ENCODE results near the gene PCA3.
"Not testable (repeated sequence)": the region's sequence is repeated elsewhere in the genome, so short reads cannot be mapped to it uniquely, and the experiment has no call there.

The PCA3 gene

DNA sequence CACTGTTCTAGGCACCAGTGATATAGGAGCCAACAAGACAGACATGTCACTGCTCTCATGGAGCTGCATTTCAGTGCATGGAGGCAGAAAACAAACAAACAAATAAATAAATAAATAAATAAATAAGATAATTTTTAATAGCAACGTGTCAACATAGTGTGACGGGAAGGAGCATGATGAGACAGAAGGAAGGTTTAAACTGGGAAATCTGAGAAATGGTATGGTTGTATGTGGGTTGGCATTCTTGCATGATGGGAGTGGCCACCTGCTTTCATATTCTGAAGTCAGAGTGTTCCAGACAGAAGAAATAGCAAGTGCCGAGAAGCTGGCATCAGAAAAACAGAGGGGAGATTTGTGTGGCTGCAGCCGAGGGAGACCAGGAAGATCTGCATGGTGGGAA is at the start of gene PCA3:
PCA3 (plus strand) TSS at position 301 of the 400 bp plus-strand sequence.
- no peak for DNase-seq

DNA sequence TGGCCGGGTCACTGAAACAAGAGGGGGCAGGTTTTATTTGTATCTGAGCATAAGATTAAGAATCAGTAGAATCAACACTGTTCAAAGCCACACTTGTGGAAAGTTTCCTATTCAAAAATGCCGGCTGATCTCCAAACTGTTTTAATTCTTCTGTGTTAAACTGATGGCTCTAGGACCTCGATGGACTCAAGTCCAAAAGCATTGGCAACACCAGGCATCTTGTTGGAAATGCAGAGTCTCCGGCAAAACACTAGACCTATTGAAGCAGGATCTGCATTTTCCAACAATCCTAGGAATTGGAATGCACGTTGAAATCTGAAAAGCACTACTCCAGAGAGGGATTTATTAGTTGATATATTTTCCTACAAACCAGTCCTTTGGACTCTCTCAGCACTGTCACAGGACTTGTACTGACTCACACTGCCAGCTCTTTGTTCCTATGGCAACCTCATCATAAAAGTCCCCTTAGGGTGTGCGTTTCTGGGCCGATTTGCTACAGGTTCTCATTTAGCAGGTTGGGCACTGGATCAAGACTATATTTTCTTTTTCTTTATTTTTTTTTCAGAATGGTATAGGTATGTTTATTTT is 48.1 kb upstream of the PCA3 start:
- no peak for DNase-seq

DNA sequence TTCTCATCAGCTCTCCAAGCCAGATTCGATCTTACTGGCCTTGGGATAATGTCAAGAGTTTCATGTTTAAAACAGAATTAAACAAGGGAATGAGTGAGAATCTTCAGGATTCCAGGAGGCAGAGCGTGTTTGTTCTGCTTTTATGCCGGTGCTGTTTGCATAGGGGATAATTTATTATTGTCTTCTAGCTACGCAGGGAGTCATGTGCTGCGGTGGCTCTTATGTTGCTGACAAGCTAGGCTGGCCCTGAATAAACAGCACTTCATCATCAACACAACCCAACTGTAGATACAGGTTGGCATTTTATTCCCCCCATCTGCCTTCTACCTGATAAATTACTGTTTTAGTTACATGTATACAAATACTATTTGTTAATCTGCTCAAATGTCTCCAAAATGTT is 47.1 kb upstream of the PCA3 start:
- no peak for DNase-seq

DNA sequence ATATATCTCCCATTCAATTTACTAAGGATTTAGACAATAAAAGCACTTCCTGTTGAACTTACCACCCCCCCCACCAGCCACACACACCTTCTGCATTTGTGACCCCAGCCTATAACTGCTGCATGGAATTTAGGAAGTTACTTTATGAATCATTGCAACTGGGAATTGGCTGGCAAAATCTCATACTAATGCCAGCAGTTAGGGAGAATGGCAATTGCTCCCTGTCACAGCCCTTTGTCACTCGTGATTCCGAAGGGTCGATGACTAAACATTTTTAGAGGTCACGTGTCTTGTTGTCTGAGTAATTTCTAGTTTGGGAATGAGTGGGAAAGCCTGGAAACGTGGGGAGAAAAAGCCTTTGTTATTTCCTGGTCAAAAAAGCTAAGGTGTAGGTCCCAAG is 46.6 kb upstream of the PCA3 start:
- no peak for DNase-seq

DNA sequence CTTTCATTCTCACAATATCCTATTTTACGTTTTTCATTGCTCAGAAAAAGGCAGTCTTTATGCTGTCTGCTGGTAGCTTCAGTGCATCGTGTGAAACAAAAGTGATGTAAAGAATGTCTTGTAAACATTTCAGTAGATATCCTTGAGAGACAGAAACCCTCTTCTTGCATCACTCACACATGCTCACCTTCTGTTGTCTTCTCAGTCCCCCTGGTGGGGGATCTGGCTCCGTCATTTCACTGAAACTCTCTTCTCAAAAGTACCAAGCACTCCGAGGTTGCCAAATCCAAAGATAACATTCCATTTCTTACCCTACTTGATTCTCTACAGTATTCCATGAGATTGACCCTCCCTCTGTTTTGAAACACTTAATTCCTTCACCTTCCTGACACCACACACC is 46.1 kb upstream of the PCA3 start:
- DNase-seq = no peak

DNA sequence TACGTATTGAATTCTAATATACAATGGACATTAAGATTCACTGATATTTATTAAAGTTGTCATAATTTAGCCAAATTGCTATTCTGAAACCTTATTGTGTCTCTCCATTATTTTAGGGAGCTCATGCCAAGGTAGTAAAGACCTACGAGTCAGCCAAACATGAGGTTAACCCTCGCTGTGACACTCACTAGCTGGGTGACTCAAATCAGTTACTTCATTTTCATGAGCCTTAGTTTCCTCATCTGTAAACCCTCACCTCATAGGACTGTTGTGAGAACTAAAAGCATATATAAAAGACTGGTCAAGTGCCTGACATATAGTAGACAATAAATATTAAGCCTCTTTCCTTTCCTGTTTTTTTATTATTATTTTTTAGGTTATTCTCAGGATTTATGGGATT is 44.0 kb upstream of the PCA3 start:
- DNase-seq = no peak

DNA sequence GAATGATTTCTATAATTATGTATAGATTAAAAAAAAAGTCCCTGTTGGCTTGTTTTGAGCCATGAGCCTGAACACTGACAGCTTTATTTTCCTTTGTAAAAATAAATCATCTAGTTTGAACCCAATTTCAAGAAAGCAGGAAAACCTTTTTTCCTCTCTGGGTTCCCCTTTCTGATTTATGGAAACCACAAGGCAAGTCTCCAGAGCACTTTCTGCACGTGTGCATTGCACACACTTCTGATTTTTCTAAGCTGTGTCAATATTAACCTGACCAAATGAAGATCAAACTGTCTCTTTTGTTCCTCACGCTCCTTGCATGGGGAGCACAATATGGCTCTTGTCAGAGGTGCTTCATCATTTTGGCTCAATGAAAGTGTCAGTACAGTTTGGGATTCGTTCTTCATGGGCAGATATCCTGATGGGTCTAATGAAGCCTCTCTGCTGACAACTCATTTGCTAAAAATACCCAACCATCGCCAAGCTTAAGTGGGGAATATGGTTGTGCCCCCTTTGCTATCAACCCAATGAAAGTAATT is 39.2 kb upstream of the PCA3 start:
- no peak for DNase-seq

DNA sequence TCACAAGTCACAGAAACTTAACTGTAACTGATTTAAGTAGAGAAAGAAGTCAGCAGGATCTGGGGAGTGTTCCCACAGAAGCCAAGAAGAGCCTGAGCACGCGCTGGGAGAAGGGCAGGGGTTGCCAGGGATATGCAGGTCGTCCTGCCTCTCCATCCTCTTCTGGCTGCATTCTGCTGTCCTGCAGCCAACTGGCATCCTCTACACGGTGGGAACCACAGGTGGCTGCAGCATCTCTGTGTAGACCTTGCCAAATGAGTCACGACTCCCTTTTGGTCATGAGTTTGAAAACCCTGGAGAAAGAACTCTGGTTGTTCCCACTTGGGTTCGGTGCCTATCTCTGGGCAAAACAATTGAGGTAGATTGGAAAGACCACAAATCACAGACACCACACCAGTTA is 38.4 kb upstream of the PCA3 start:
- no peak for DNase-seq

DNA sequence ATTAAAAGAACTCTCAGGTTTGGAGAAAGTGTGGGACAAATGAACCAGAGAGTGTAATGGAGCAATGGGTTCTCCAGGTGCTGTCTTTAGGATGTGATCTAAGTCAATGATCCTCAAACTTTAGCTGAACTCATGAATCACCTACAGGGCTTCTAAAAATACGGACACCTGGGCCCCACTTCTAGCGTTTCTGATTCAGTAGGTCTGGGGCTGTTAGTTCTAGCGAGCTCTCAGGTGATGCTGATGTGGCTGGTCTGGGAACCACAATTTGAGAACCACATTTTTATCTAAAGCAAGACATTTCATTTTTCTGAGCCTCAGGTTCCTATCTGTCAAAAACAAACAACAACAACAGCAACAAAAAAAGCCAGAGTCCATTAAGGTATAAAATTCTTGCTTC is 35.1 kb upstream of the PCA3 start:
- no peak for DNase-seq

DNA sequence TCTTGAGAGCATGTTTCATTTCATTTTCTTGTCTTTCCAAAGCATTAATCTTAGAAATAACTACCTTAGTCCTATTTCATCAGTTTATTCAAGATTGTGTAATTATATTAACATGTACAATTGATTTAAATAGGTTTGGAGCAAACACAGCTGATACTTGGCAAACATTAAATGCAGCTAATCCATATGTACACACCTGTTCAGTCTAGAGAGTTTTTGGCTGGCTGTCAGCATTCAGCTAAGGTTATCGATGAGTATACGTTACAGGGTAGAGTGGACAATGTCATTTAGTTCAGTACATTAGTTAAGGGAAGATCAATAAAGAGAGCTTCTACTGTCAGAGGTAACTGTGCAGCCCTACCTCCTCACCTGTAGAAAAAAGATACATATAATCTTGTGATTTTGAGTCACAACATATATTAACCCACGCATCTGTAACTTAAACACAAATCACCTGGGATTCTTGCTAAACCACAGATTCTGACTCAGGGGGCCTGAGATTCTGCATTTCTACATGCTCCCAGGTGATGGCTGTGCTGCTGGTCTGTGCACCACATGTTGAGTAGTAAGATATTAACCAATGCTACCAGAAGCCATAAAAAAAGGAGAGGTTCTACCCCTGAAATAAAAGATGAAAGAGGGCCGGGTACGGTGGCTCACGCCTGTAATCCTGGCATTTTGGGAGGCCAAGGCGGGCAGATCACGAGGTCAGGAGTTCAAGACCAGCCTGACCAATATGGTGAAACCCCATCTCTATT is 34.1 kb upstream of the PCA3 start:
- DNase-seq = no peak

DNA sequence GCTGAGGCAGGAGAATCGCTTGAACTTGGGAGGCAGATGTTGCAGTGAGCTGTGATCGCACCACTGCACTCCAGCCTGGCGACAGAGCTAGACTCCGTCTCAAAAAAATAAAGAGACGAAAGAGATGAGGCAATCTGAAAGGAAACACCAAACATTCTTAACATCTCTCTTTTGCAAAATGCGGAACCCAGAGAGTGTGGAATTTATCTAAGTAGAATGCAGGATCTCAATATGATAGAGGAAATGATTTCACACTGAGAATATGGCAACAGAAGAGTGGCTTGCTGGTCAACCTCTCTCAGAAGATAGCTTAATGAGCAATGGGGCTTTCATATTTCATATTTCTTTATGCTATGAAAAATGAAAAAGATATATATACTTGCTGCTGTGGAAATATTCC is 33.4 kb upstream of the PCA3 start:
- no peak for DNase-seq

DNA sequence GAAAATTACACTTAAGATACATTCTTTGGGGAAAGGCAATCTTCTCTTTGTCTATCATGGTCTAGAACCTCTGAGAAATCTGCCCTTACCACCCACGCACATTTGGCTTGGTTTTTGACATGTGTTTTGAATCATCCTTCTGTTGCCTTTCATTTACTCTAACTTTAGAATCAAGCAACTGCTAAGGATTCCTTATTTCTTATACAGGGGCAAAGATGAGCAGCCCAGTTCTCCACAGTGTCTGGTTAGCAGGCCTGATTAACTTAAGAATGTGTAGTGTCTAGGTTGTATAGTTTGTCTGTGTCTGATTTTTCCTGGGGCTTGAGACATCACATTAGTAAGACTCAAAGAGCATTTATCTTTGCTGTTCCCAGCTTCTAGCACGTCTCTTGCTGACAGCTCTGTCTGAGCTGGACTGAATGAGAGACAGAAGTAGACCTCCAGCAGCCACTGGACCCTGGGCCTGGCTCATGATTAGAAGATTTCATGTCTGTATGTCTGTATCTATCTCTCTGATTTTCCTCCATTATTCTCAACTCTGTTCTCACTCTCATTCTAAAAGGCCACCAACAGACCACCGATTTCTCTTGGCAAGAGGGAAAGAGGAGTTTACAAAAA is 31.8 kb upstream of the PCA3 start:
- no peak for DNase-seq

DNA sequence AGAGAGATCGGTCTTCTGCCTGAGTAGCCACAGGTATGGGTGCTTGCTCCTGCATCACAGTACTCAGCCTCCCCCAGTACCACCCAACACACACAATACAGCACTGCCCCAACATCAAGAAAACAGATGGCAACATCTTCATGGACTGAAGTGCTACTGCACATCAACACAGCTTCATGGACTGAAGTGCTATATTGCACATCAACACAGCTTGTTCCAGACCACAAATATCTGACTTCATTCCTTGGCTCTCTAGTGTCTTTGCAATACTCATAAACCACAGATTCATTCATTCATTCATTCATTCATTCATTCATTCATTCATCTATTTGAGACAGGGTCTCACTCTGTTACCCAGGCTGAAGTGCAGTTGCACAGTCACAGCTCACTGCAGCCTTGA is 31.1 kb upstream of the PCA3 start:
- no peak for DNase-seq

DNA sequence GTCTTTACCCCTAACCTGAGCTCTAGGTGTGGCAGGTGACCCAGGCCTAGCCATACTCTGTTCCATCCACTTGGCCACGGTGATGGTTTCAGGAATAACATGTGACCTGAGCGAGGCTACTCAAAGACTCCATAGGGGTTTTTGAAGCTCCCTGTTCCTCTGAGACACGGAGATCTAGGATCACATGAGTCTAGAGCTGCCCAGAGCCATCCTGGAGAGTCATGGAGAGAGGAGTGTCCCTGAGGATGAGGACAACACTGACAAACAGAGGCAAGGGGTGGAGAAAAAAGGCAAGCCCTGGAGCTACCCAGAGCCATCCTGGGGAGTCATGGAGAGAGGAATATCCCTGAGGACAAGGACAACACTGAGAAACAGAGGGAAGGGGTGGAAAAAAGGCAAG is 29.5 kb upstream of the PCA3 start:
- no peak for DNase-seq

DNA sequence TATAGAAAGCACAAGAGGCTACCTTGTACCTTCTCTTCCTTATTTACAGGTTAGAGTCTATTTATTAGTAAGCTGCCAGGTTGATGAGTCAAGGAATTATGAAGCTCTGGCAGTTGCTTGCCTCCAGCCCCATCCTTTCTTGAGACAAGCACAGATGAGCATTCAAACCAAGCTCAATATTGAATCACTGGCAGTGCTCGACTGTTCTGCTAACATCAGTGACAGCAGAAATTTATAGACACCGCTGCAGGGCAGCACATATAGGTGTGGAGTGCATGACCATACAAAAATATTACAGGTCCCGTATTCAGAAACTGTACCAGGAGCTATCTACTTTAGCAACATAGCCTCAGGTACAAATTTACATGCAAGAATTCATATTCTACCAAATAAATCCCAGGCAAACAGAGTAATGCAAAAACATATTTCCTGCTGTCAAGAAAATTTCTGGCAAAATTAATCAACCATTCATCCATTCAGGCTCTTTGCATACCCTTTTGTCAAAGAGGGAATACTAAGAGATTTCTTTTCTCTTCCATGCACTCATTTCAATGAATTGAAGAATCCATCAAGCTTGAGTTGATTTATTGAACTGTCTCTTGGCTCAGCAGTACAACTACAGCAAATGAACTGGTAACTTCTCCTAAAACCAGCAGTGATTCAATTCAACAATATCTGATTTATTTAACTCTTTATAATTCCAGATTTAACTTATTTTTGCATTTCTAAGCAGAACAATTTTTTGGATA is 26.9 kb upstream of the PCA3 start:
- DNase-seq = no peak

DNA sequence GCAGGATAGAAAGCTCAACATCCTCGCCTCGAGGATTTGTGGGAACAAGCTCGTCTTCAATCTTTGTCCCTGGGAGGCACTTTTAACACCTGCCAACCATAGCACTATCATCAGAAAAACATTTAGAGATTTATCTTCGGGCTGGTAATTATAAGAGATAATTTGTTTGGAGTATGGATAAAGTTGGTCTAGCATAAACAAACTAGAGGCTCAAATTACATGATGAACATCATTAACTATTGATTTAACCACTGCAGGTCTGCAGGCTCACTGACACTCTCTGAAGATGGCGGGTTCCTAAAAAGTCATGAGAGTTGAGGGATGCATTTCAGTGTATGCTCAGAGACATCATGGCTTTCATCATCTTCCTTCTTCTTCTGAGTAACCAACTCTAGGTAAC is 25.8 kb upstream of the PCA3 start:
- DNase-seq = no peak

DNA sequence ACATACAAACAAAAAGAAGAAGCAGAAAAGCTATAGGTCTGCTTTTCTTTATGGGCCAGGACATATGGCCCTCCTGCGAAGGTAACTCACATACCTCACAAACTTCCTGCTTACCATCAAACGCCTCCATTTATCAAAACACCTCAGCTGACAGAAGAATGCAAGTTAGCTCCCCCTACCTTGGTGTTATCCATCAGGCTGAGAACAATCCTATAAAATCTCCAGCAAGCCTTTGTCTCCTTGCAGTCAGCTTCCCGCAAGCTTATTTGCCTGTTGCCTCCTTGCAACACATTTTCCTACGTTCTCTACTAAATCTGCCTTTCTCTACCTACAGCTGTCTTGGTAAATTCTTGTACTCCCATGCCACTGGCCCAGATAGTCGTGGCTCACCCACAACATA is 22.7 kb upstream of the PCA3 start:
- no peak for DNase-seq

DNA sequence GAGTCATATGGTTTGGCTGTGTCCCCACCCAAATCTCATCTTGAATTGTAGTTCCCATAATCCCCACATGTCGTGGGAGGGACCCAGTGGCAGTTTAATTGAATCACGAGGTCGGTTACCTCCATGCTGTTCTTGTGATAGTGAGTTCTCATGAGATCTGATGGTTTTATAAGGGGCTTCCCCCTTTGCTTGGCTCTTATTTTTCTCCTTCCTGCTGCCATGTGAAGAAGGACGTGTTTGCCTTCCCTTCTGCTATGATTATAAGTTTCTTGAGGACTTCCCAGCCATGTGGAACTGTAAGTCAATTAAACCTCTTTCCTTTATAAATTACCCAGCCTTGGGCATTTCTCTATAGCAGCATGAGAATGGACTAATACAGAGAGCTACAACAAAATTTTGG is 21.3 kb upstream of the PCA3 start:
- not testable (repeated sequence) for DNase-seq

DNA sequence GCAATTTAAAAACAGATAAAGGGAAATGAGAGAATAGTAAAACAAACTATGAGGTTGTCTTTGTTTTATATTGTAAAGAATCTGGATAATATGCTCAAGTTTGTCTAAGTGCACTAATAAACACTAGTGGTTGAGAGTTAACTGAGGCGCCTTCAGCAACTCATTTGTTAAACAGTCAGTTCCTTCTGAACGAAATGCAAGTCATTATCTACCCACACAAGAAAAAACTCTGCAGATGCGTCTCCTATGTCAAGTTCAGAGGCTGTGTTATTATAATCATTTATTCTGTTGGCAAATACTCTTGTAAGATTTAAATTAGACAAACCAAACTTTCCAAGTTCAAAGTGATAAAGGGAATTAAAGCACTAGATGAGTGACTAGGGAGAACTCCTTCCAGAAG is 20.3 kb upstream of the PCA3 start:
- DNase-seq = no peak

DNA sequence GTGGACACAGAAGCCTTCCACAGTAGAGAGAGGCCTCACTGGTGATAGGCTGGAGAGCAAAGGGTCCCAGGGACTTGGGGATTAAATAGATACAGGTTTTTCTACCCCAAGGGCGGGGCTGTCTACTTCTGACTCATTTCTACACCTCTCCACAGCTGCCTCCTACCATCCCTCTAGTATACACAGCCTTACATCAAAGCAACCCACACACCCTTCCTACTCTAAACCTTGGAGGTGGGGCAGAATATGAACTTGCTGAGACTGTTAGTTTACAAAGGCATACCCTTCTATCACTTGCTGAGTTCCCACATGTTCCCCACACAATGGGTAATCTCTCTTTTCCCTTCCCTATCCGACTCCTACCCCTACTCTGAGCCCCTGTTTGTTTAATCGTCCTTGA is 19.9 kb upstream of the PCA3 start:
- no peak for DNase-seq

DNA sequence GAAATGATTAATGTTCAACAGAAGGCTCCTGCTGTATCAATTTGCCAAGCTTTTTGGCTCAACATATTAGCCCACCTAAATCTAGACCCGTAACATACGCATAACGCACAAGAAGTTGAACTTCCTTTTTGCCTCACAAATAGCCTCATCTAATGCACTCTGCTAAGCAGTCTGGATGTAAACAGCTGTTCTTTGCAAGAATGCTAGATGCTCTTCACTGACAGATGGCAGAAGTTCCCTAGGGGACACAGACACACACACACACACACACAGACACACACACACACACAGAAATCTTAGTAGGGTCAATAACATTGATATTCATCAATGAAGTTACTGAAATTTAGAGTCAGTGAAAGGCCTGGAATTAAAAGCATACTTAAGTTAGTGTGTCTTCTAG is 13.2 kb upstream of the PCA3 start:
- DNase-seq = no peak

DNA sequence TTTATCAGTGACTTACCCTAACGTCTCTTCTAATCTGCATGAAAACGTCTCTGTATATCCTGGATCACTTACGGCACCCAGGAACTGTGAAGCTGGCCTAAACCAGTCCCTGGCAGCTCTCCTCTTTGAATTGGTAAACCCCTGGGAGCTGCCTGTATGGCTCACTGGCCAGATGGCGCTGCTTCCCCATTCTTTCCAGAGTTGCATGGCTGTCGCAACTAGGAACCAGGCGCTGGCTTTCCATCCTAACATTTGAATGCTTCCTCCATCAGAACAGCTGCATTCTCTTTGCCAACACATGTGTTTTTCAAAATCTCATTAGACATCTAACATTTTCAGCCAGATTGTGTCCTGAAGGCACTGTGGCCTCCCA is 8.0 kb upstream of the PCA3 start:
- DNase-seq = no peak

DNA sequence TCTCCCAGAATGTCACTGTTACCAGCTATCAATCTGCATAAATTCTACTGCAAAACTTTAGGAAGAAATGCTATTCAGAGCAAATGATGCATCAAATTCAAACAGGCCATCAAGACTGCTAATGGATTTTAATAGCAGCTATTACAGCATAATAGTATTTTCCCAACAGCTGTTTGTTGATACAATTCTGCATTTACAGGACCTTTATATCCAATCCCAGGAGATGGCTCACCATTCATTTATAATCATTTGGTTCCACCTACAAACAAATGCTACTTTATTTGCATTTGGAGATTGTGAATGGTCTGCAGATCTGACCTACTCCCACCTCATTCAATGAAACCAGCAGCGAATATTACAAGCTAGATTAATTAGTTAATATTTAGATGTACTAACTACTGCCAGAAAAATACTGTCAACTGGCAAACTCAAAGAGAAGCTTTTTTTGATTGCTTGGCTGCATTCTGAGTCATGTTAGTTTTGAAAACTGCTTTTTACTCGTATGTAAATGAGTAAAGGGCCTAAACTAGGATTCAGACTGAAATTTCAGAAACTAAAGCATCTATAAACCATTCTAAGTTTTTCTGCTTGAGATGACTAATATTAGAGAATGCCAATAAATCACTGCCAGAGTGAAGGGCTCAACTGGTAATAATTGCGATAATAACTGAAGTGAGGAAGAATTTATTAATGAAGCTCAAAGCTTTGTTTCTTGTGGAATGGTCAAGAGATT is 7.1 kb upstream of the PCA3 start:
- DNase-seq = no peak

Data from stimulated activated CD4-positive, alpha-beta T cell treated with anti-CD3 and anti-CD28 coated beads, Interleukin-15, amount 100 ng/mL, for 24 hours (primary cell).